Measurements from ENCODE around the gene WDR31. TPM values are rescaled to one million over a fixed set of nuclear protein-coding genes. Genes with fewer than 3 reads are reported as not detected.

The WDR31 gene
- total and polyA plus RNA-seq, 11 donors, result 7.0 to 22.4 (median 13.6) TPM

DNA sequence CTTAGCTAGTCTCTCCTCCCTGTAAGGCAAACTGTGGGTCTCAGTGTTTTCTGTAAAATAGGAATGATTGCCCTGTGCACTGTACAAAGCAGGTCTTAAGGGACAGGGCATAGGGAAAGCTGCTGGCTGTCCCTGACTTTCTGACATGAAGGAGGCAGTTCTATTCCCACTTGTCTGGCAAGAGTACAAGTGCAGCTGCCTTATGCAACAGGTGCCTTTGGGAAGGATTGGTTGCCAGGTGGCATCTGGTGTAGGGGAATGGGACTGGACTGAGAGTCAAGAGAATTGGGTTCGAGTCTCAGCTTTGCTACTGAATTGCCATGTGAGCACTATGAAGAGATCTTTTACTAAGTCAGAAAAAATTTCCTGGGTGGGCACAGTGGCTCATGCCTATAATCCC is 19.3 kb upstream of the WDR31 start:
- no peak overlapping the region for H3K27ac ChIP-seq
- H3K36me3 ChIP-seq, result no peaks in the 10 kb centered on the region
- ATAC-seq (peak; percentile 22 to 72 (median 65)), DNase-seq (no peak)
- no peak overlapping the region for H3K4me3 ChIP-seq
- H3K27me3 ChIP-seq, result peaks cover 0 to 6% (median 0%) of the 10 kb centered on the region in 9 donors
- H3K4me1 ChIP-seq, result no peaks in the 10 kb centered on the region
- WGBS, 4 donors, result 75 to 98% (median 79%) methylated on average over 1 of the region's 1 CpG
- H3K9me3 ChIP-seq, result no peaks in the 10 kb centered on the region
- intact Hi-C loops (cut with DNase I), result no loop called here
- TF ChIP-seq, protein P1, sequence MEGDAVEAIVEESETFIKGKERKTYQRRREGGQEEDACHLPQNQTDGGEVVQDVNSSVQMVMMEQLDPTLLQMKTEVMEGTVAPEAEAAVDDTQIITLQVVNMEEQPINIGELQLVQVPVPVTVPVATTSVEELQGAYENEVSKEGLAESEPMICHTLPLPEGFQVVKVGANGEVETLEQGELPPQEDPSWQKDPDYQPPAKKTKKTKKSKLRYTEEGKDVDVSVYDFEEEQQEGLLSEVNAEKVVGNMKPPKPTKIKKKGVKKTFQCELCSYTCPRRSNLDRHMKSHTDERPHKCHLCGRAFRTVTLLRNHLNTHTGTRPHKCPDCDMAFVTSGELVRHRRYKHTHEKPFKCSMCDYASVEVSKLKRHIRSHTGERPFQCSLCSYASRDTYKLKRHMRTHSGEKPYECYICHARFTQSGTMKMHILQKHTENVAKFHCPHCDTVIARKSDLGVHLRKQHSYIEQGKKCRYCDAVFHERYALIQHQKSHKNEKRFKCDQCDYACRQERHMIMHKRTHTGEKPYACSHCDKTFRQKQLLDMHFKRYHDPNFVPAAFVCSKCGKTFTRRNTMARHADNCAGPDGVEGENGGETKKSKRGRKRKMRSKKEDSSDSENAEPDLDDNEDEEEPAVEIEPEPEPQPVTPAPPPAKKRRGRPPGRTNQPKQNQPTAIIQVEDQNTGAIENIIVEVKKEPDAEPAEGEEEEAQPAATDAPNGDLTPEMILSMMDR (IDR thresholded peaks at IDR 0.05), result no peak
- no peak for TF ChIP-seq POLR2A (IDR thresholded peaks at IDR 0.05)

DNA sequence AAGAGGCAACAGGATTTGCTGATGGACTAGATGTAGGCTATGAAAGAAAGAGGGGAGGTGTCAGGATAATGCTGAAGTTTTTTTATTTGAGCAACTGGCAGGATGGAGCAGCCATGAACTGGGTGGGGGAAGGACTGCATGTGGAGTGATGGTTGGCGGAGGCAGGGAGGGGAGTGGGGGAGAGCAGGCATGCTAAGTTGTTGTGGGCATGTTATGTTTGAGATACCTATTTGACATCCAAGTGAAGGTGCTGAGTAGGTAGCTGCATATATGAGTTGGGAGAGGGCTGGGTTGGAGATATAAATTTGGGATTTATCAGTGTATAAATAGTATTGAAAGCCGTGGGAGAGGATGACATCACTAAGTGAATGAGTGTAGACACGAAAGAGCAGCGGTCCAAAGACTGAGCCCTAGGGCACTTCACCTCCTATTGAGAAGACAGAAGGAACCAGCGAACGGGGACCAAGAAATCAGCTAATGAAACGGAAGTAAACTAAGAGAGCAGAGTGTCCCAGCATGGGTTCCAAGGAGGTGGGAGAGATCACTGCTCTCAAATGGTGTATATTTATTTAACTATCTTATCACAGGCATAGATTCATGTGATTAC is 16.7 kb upstream of the WDR31 start:
- Histone ChIP-seq H3K9me3 (no peaks in the 10 kb centered on the region), H3K4me3 (no peak overlapping the region)

DNA sequence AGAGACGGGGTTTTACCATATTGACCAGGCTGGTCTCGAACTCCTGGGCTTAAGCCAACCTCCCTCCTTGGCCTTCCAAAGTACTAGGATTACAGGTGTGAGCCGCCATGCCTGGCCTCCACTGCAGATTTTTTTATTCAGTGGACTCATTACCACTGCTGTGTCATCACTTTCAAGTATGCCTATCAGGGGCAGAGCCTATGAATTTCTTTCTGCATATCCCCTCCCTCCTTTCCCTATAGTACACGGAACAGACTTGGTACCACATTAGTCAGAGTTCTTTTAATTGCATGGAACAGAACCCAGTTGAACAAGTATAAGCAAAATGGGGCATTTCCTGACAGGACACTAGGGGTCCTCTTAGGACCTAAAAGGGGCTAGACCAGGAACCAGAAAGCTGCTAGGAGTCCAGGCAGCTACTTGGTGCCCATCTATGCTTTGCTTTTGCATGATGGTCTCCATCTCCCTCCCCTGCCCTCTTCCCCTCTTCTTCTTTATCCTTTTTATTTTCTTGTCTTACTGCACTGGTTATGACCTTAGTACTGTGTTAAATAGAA is 15.0 kb upstream of the WDR31 start:
- no peak overlapping the region for H3K4me3 ChIP-seq
- DNase-seq (no peak), ATAC-seq (no peak)
- TF ChIP-seq, protein P1 (IDR thresholded peaks at IDR 0.05), result no peak
- no peak for TF ChIP-seq POLR2A (IDR thresholded peaks at IDR 0.05)
- no peaks in the 10 kb centered on the region for H3K9me3 ChIP-seq
- H3K27ac ChIP-seq, result no peak overlapping the region
- H3K27me3 ChIP-seq, result peaks cover 0 to 30% (median 5%) of the 10 kb centered on the region in 9 donors
- WGBS, 4 donors, result 89 to 92% (median 91%) methylated on average over 4 of the region's 4 CpGs
- H3K4me1 ChIP-seq, result peaks cover 0 to 12% (median 2%) of the 10 kb centered on the region in 12 donors
- H3K36me3 ChIP-seq, result no peaks in the 10 kb centered on the region
- intact Hi-C loops (cut with DNase I), result no loop called here

More for the DNA sequence above, 16.7 kb upstream of the WDR31 start:
- intact Hi-C loops (cut with DNase I), result no loop called here
- whole genome bisulfite sequencing, 4 donors, result 64 to 72% (median 69%) methylated on average over 7 of the region's 7 CpGs
- Histone ChIP-seq H3K36me3 (no peaks in the 10 kb centered on the region), H3K4me1 (no peaks in the 10 kb centered on the region), H3K27me3 (peaks cover 0 to 13% (median 0%) of the 10 kb centered on the region in 9 donors), H3K27ac (no peak overlapping the region)
- TF ChIP-seq, protein P1 (IDR thresholded peaks at IDR 0.05), result no peak
- no peak for TF ChIP-seq POLR2A (IDR thresholded peaks at IDR 0.05)
- DNase-seq (no peak), ATAC-seq (no peak)

DNA sequence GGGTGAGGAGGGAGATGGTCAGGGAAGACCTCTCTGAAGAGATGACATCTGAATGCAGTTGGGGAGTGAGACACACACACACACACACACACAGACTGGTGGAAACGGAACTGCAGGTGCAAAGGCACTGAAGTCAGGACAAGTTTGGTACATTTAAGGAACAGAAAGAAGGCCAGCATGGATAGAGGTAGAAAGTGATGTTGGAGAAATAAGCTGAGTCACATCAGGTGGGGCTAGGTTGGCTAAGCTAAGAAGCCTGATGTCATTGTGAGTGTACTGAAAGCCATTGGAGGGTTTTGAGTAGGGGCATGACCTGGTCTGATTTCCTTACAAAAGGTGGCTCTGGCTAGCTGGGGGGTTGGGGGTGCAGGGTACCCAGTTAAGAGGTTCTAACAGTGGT is 12.3 kb upstream of the WDR31 start:
- intact Hi-C loops (cut with DNase I), result no loop called here
- DNase-seq, result no peak
- WGBS, 4 donors, result 85 to 90% (median 87%) methylated on average over 1 of the region's 1 CpG
- Histone ChIP-seq H3K27me3 (peaks cover 0 to 36% (median 10%) of the 10 kb centered on the region in 9 donors), H3K4me3 (no peak overlapping the region), H3K36me3 (no peaks in the 10 kb centered on the region), H3K4me1 (peaks cover 0 to 17% (median 7%) of the 10 kb centered on the region in 12 donors), H3K9me3 (no peaks in the 10 kb centered on the region), H3K27ac (no peak overlapping the region)
- no peak for TF ChIP-seq POLR2A (IDR thresholded peaks at IDR 0.05)
- TF ChIP-seq, protein P1 (IDR thresholded peaks at IDR 0.05), result no peak
- no peak for ATAC-seq
